HG03095 (cell line): Measurements from ENCODE around the gene IQGAP3.
"Not testable (repeated sequence)": the region's sequence is repeated elsewhere in the genome, so short reads cannot be mapped to it uniquely, and the experiment has no call there.

ENCODE experiments used
- ATAC-seq: cut with Tn5 transposase; IDR thresholded peaks from one replicate; pipeline ENCODE4 v1.9.1; 2021; ENCODE audit warnings: moderate library complexity; ENCODE audit not compliant: unreplicated experiment

IQGAP3 gene

GRCh38 chr1:156571919-156572662 is at the start of gene IQGAP3:
IQGAP3 (minus strand) TSS chr1:156572565; CDS start chr1:156572529, 36 bp downstream.
- no peak for ATAC-seq

- no peak for ATAC-seq
Measured at GRCh38 chr1:156619582-156619955, 47.2 kb upstream of the IQGAP3 start.

- ATAC-seq: no peak
Measured at GRCh38 chr1:156618853-156619581, 46.7 kb upstream of the IQGAP3 start, which contains the start of gene HAPLN2. HAPLN2 (plus strand) TSS chr1:156619415; CDS start chr1:156623491, 4,076 bp downstream.

- no peak for ATAC-seq
Measured at GRCh38 chr1:156616463-156616862, 44.1 kb upstream of the IQGAP3 start.

GRCh38 chr1:156615946-156616345 is 43.6 kb upstream of the IQGAP3 start:
- ATAC-seq: no peak

GRCh38 chr1:156612666-156613065 is 40.3 kb upstream of the IQGAP3 start:
- no peak for ATAC-seq

GRCh38 chr1:156610072-156610471 is 37.7 kb upstream of the IQGAP3 start:
- not testable (repeated sequence) for ATAC-seq

GRCh38 chr1:156608981-156609380 is 36.6 kb upstream of the IQGAP3 start:
- no peak for ATAC-seq

- peak; percentile 66 for ATAC-seq
Measured at GRCh38 chr1:156608036-156608674, 35.8 kb upstream of the IQGAP3 start.

- ATAC-seq: not testable (repeated sequence)
Measured at GRCh38 chr1:156607344-156607743, 35.0 kb upstream of the IQGAP3 start.

GRCh38 chr1:156602557-156602993 is 30.2 kb upstream of the IQGAP3 start:
- ATAC-seq: no peak

- no peak for ATAC-seq
Measured at GRCh38 chr1:156601892-156602291, 29.5 kb upstream of the IQGAP3 start.

GRCh38 chr1:156601122-156601830 is 28.9 kb upstream of the IQGAP3 start, which contains the start of gene GPATCH4:
GPATCH4 (minus strand) TSS chr1:156601479.
- no peak for ATAC-seq

- no peak for ATAC-seq
Measured at GRCh38 chr1:156600733-156601121, 28.4 kb upstream of the IQGAP3 start.

- ATAC-seq: no peak
Measured at GRCh38 chr1:156599811-156600210, 27.4 kb upstream of the IQGAP3 start.

- no peak for ATAC-seq
Measured at GRCh38 chr1:156598731-156599432, 26.5 kb upstream of the IQGAP3 start.

- ATAC-seq: no peak
Measured at GRCh38 chr1:156598125-156598524, 25.8 kb upstream of the IQGAP3 start.

GRCh38 chr1:156596426-156596825 is 24.1 kb upstream of the IQGAP3 start:
- ATAC-seq: no peak

GRCh38 chr1:156595016-156595415 is 22.7 kb upstream of the IQGAP3 start:
- no peak for ATAC-seq

GRCh38 chr1:156594190-156594589 is 21.8 kb upstream of the IQGAP3 start:
- ATAC-seq: no peak
